ENCODE results near the gene ZDHHC11B.
A peak's percentile ranks its signal among the peaks of the same experiment; 100 is the strongest.
"Not testable (repeated sequence)": the region's sequence is repeated elsewhere in the genome, so short reads cannot be mapped to it uniquely, and the experiment has no call there.

The ZDHHC11B gene, protein sequence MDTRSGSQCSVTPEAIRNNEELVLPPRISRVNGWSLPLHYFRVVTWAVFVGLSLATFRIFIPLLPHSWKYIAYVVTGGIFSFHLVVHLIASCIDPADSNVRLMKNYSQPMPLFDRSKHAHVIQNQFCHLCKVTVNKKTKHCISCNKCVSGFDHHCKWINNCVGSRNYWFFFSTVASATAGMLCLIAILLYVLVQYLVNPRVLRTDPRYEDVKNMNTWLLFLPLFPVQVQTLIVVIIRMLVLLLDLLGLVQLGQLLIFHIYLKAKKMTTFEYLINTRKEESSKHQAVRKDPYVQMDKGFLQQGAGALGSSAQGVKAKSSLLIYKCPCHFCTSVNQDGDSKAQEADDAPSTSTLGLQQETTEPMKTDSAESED

DNA sequence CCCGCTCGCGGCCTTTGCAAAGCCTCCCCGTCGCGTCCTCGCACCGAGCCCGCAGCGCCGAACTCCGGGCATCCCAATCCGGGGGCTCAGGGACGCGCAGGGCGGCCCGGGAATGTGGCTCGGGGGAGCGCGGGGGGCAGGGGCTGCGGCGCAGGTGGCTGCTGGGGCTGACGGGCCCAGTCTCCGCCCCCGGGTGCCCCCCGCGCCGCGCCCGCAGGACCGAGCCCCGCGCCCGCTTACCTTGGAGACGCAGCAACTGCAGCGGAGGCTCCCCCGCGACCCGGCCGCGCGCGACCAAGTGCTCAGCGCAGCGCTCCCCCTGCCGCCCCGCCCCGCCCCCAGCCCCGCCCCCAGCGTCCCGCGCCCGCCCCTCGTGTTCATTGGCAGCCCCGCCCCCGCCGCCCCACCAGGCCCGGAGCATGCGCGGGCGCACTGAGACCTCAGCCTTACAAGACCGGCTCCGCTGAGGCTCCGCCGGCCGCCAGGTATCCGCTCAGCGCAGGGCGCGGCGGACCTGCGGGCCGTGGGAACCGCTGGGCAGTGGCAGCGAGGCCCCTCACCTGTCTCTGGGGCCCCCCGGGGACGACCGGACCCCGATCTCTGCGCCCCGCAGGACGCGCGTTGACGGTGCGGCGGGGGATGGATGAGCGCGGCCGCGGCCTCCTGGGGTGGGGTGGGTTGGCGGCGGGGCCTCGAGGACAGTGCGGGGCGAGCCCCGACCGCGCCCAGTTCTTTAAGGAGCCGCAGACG is at the start of gene ZDHHC11B:
Gene ZDHHC11B, minus strand, starts transcription at position 302 of the 750 bp plus-strand sequence. CDS start 17,810 bp downstream, outside the sequence.
- ATAC-seq (replicated peaks): peak; percentile 89 to 90
- DNase-seq: peak; percentile 62
- H3K9me3 Mint-ChIP-seq, H3K36me3 Mint-ChIP-seq: not testable (repeated sequence)
- Mint-ChIP-seq H3K27ac (peak within 1 kb of the TSS; percentile 75), H3K27me3 (peaks cover 18 to 40% of the 10 kb centered on the region in 2 donors), H3K4me3 (peak within 1 kb of the TSS; percentile 84 to 87), H3K4me1 (peaks cover 6 to 14% of the 10 kb centered on the region in 2 donors)

DNA sequence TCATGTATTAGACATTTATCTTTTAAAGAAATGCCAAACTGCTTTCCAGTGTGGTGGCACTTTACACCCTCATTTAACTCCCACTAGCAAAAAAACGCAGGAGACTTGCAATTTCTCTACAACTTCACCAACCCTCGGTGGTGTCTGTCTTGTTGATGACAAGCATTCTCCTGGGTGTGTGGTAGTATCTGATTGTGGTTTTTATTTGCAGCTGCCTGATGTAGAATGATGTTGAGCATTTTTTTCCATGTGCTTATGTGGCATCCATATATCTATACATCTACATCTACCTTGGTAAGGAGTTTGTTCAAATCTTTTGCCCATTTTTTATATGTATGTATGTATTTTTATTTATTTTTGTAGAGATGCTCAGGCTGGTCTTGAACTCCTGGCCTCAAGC is 49.5 kb upstream of the ZDHHC11B start:
- H3K27ac Mint-ChIP-seq; DNase-seq; H3K4me3 Mint-ChIP-seq; H3K36me3 Mint-ChIP-seq; H3K9me3 Mint-ChIP-seq; ATAC-seq (replicated peaks); H3K4me1 Mint-ChIP-seq: not testable (repeated sequence)
- H3K27me3 Mint-ChIP-seq: peaks cover 0 to 33% of the 10 kb centered on the region in 2 donors

DNA sequence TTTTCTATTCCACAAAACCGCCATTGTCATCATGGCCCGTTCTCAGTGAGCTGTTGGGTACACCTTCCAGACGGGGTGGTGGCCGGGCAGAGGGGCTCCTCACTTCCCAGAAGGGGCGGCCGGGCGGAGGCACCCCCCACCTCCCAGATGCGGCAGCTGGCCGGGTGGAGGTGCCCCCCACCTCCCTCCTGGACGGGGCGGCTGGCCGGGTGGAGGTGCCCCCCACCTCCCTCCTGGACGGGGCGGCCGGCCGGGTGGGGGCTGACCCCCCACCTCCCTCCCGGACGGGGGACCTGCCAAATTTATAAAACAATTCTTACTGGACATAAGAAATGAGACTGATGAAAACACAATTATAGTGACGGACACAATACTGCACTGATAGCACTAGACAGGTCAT is 43.7 kb upstream of the ZDHHC11B start:
- H3K4me1 Mint-ChIP-seq; H3K4me3 Mint-ChIP-seq; H3K27ac Mint-ChIP-seq; DNase-seq; H3K9me3 Mint-ChIP-seq; ATAC-seq (replicated peaks): not testable (repeated sequence)
- Mint-ChIP-seq H3K27me3 (peaks cover 0 to 29% of the 10 kb centered on the region in 2 donors), H3K36me3 (peaks cover 0 to 11% of the 10 kb centered on the region in 2 donors)

DNA sequence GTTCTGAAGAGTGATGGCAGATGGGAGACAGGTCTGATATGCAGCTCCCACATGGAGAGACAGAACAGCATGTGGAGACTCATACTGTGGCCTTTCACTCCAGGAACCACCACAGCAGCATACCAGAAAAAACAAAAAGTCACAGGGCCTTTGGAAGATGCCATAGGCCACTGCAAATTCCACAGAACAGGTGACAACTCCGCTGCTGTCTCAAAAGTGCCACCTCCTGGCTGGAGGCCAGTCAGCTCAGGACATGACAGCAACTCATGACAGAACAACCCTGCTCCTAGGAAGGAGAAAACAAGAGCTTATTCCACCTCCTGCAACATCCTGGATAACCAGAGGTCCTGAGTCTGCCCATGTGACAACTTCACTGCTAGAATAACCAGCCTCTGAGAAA is 41.0 kb upstream of the ZDHHC11B start:
- Mint-ChIP-seq H3K27me3 (peaks cover 0 to 32% of the 10 kb centered on the region in 2 donors), H3K36me3 (peaks cover 0 to 12% of the 10 kb centered on the region in 2 donors)
- H3K4me1 Mint-ChIP-seq; H3K4me3 Mint-ChIP-seq; H3K27ac Mint-ChIP-seq; ATAC-seq (replicated peaks); DNase-seq; H3K9me3 Mint-ChIP-seq: not testable (repeated sequence)

DNA sequence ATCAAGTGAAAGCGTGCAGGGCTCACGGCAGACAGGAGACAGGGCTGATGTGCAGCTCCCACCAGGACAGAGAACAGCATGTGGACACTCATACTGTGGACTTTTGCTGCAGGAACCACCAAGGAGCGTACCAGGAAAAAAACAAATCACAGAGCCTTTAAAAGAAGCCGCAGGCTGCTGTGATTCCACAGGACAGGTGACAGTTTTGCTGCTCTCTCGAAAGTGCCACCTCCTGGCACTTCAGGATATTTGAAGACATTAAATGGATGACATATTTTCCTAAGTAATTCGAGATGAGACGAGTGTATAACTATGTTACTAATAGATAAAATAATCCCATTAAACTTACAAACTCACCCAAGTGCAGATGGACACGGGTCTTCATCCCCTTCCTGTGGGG is 37.0 kb upstream of the ZDHHC11B start:
- Mint-ChIP-seq H3K9me3 (peaks cover 0 to 3% of the 10 kb centered on the region in 2 donors), H3K27me3 (peaks cover 0 to 51% of the 10 kb centered on the region in 2 donors), H3K4me1 (no peaks in the 10 kb centered on the region), H3K27ac (no peak overlapping the region), H3K4me3 (no peak overlapping the region), H3K36me3 (peaks cover 0 to 12% of the 10 kb centered on the region in 2 donors)
- ATAC-seq (replicated peaks) (no peak), DNase-seq (no peak)

DNA sequence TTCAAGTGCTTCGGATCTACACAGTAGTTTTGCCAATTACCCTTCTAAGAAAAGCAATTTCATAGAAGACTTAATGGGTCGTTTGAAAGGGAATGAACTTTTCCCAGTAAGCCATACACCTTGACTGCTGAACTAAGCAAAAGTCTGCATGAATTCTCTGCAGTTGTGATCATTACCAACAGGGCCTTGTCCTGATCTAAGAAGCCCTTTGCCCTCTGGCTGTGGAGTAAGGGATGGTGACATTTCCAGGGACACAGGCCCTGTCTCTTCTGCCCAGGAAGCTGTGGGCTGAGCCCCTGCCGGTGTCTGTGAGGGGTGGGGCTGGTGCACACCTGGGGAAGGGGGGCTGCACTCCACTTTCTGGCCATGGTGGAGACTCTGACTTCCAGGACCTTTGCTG is 35.7 kb upstream of the ZDHHC11B start:
- Mint-ChIP-seq H3K27me3 (peaks cover 0 to 50% of the 10 kb centered on the region in 2 donors), H3K27ac (peak overlapping the region; percentile 34)
- ATAC-seq (replicated peaks): no peak

DNA sequence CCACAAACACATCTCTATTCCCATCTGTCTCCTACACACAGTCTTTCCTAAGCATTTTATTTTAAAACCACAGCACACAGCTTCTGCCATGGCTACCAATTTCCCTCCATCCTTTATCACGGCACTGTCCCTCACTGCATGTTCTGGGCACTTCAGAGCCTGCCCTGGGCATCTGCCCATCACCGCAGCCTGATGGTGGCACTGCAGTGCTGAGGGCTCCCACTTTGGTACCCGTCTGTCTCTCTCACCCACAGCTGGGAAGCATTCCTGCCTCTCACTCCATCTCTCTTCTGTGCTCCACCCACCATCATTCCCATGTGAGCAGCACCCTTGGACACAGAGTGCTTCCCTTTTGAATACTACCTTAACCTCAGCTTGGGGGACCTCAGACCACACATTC is 34.5 kb upstream of the ZDHHC11B start:
- Mint-ChIP-seq H3K4me1 (no peaks in the 10 kb centered on the region), H3K27ac (no peak overlapping the region), H3K36me3 (peaks cover 0 to 5% of the 10 kb centered on the region in 2 donors), H3K4me3 (no peak overlapping the region), H3K9me3 (peaks cover 0 to 8% of the 10 kb centered on the region in 2 donors), H3K27me3 (peaks cover 0 to 38% of the 10 kb centered on the region in 2 donors)
- DNase-seq (no peak), ATAC-seq (replicated peaks) (no peak)

More for the DNA sequence above, 35.7 kb upstream of the ZDHHC11B start:
- peaks cover 0 to 6% of the 10 kb centered on the region in 2 donors for H3K9me3 Mint-ChIP-seq
- DNase-seq: no peak
- no peaks in the 10 kb centered on the region for H3K4me1 Mint-ChIP-seq
- peaks cover 0 to 10% of the 10 kb centered on the region in 2 donors for H3K36me3 Mint-ChIP-seq
- no peak overlapping the region for H3K4me3 Mint-ChIP-seq

DNA sequence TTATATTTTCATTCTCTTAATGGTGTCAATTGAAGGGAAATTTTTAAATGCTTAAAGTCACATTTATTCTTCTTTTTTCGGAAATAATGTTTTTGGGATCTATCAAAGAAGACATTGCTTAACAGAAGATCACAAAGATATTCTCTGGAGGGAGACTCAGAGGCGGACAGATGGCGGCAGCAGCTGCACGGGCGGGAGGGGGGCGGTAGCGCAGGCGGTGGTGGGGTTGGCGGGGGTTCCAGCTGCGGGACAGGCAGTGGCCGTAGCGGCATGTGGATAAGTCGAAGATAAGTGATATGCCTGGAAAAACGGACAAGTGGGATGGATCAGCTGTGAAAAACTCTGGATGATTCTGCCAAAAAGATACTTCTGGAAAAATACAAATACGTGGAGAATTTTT is 31.6 kb upstream of the ZDHHC11B start:
- Mint-ChIP-seq H3K4me3 (no peak overlapping the region), H3K4me1 (no peaks in the 10 kb centered on the region), H3K36me3 (no peaks in the 10 kb centered on the region), H3K27me3 (peaks cover 0 to 33% of the 10 kb centered on the region in 2 donors), H3K27ac (no peak overlapping the region), H3K9me3 (peaks cover 0 to 6% of the 10 kb centered on the region in 2 donors)
- DNase-seq (no peak), ATAC-seq (replicated peaks) (no peak)

DNA sequence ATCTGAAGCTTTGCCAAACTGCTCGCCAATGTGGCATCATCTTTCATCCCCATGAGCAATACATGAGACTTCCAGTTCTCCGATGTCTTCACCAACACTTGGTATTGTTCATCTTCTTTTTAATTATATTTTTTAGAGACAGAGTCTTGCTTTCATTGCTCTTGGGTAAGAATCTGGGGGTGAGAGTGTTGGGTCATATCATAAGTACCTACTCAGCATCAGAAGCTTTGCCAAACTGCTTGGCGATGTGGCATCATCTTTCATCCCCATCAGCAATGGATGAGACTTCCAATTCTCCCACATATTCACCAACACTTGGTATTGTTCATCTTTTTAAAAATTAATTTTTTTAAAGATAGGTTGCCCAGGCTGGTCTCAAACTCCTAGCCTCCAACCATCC is 30.9 kb upstream of the ZDHHC11B start:
- H3K4me3 Mint-ChIP-seq: no peak overlapping the region
- ATAC-seq (replicated peaks) (no peak), DNase-seq (no peak)
- no peaks in the 10 kb centered on the region for H3K36me3 Mint-ChIP-seq
- H3K27me3 Mint-ChIP-seq: peaks cover 0 to 27% of the 10 kb centered on the region in 2 donors
- H3K27ac Mint-ChIP-seq: no peak overlapping the region
- no peaks in the 10 kb centered on the region for H3K4me1 Mint-ChIP-seq
- H3K9me3 Mint-ChIP-seq: peaks cover 0 to 6% of the 10 kb centered on the region in 2 donors

DNA sequence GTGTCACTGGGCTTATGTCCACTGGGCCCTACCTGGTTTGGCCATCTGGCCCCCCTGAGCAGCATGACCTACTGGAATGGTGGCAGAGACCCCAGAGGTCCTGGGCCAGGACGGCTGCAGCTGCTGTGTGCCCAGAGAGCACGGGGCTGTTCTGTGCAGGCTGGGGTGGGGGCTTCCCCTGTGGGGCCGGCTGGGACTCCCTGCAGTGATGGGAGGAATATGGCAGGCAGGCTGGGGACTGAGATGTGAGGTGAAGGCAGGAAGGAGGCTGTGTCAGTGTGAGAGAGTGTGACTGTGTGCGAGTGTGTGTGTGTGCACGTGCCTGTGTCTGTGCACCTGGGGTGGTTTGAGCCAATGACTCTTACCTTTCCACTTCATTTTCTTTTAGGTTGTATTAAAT is 29.0 kb upstream of the ZDHHC11B start:
- H3K27ac Mint-ChIP-seq: not testable (repeated sequence)

DNA sequence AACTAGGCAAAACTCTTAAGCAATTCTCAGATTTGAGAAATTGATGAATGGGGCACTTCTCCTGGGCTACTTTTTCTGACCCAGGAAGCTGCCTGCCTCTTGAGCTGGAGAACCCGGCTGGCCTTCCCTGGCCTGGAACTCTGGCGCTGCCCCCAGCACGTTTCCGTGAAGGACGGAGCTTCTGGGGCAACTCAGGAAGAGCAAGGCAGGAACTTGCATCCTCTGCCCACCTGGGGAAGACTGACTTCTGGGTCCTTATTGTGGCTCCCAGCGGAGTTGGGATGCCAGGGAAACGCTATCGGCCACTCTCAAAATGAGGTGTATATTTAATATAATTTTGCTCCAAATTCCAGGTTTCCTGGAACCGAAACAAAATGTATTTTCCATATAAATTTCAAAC is 26.9 kb upstream of the ZDHHC11B start:
- not testable (repeated sequence) for H3K4me1 Mint-ChIP-seq; H3K27me3 Mint-ChIP-seq; H3K36me3 Mint-ChIP-seq; H3K4me3 Mint-ChIP-seq; H3K27ac Mint-ChIP-seq; H3K9me3 Mint-ChIP-seq; DNase-seq; ATAC-seq (replicated peaks)

More for the DNA sequence above, 29.0 kb upstream of the ZDHHC11B start:
- not testable (repeated sequence) for H3K4me3 Mint-ChIP-seq; H3K9me3 Mint-ChIP-seq; ATAC-seq (replicated peaks); DNase-seq; H3K36me3 Mint-ChIP-seq; H3K4me1 Mint-ChIP-seq
- H3K27me3 Mint-ChIP-seq: peaks cover 4 to 23% of the 10 kb centered on the region in 2 donors

DNA sequence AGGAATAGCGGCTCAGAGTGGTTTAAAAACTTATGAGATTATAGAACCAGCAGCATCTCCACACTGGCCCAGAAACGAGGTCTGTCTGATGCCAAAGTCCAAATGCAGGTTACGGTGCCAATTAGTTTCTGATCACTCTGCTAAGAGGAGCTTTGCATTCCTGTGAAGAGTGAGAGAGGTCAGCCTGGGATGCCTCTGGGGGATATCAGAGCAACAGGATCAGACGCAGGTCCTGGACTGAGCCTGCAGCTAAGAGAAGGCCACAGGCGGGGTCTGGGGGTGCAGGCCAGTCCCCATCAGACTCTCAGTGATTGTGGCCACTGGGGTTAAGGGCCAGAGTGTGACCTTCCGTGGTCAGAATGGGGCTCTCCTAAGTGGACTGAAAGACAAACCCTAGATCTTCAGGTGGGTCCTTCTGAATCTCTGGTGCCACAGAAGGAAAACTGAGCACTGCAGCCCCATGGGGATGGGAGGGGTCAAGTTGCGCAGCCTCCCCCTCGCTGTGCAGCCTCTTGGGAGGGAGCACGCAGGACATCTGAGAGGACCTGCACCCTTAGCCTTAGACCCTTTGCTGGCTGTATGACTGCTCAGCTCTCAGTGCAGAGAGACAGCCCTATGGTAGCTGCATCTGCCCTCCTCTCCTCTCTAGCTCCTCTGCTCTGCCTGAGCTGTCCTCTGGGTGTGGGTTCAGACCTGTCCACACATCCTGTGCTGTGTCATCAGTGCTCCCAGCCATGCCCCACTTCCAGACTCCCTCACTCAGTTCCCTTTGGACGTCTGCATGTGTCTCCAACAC is 23.4 kb upstream of the ZDHHC11B start:
- H3K36me3 Mint-ChIP-seq, DNase-seq, H3K4me1 Mint-ChIP-seq, H3K4me3 Mint-ChIP-seq, H3K27ac Mint-ChIP-seq: not testable (repeated sequence)
- peaks cover 8 to 16% of the 10 kb centered on the region in 2 donors for H3K27me3 Mint-ChIP-seq
- ATAC-seq (replicated peaks): peak in 1 of 2 donors; percentile 22
- peaks cover 10 to 11% of the 10 kb centered on the region in 2 donors for H3K9me3 Mint-ChIP-seq

DNA sequence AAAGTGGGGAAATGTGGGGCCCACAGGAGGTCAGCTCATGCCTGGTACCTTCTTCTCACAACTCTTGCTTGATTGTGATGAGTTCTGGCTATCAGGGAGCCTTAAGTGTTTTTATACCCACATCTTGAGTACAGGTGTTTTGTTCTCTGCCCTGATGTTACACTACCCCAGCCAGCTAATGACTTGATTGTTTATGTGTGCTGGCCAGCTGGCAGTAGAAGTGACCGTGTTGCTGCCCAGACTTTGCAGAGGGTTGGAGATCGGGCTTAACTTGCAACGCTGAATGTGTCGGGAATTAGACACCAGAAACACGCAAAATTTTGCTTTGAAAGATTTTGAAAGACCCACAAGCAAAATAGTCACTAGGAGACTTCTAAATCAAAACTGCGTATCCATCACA is 16.9 kb upstream of the ZDHHC11B start:
- Mint-ChIP-seq H3K9me3 (peaks cover 11 to 15% of the 10 kb centered on the region in 2 donors), H3K4me1 (no peaks in the 10 kb centered on the region), H3K27ac (no peak overlapping the region), H3K36me3 (peaks cover 2 to 14% of the 10 kb centered on the region in 2 donors), H3K27me3 (peaks cover 4 to 43% of the 10 kb centered on the region in 2 donors), H3K4me3 (no peak overlapping the region)
- ATAC-seq (replicated peaks) (no peak), DNase-seq (no peak)

DNA sequence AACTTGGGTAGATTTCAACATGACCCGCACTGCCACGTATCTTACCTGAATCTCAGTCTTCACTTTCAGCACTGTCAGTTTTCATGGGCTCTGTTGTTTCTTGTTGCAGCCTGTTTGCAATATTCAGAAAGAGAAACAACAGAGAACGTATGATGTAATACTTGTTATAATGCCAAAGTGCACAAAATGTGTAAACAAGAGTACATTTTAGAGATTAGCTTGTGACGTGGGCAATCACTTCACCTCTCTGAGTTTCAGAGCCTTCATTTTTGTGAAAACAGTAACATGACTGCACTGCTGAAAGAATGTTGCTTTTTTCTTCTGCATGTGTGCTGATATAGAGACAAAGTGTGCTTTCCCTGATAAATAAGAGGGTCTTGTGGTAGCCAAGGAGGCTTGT is 16.5 kb upstream of the ZDHHC11B start:
- not testable (repeated sequence) for H3K27ac Mint-ChIP-seq; DNase-seq; H3K4me1 Mint-ChIP-seq; H3K4me3 Mint-ChIP-seq; ATAC-seq (replicated peaks)
- Mint-ChIP-seq H3K9me3 (peaks cover 11 to 16% of the 10 kb centered on the region in 2 donors), H3K27me3 (peaks cover 5 to 44% of the 10 kb centered on the region in 2 donors), H3K36me3 (peaks cover 2 to 14% of the 10 kb centered on the region in 2 donors)

All from stimulated activated naive B cell treated with anti-CD40 and anti-IgM and Interleukin-4, amounts not matched to agents 10 μg/mL and 1 μg/mL and 100 μg/mL, for 72 hours (primary cell).